Stimulated activated CD4-positive, alpha-beta T cell treated with anti-CD3 and anti-CD28 coated beads, Interleukin-4, amount 100 ng/mL, for 24 hours (primary cell): ENCODE results near the gene STBD1.
"Not testable (repeated sequence)": the region's sequence is repeated elsewhere in the genome, so short reads cannot be mapped to it uniquely, and the experiment has no call there.

ENCODE experiments used
- DNase-seq: peaks from one replicate; pipeline ENCODE4 v3.0.0-alpha.2; 2020

Gene STBD1

GRCh38 chr4:76326515-76326914 lies 20.0 kb downstream of the STBD1 start:
- no peak for DNase-seq

GRCh38 chr4:76334885-76335284 lies 28.4 kb downstream of the STBD1 start:
- DNase-seq: no peak

GRCh38 chr4:76339364-76339763 lies 32.8 kb downstream of the STBD1 start:
- no peak for DNase-seq

GRCh38 chr4:76341063-76341462 lies 34.5 kb downstream of the STBD1 start:
- no peak for DNase-seq

- DNase-seq: no peak
Observed at GRCh38 chr4:76342191-76342590, 35.7 kb downstream of the STBD1 start.

GRCh38 chr4:76342803-76343202 lies 36.3 kb downstream of the STBD1 start:
- no peak for DNase-seq

- DNase-seq: peak; percentile 28
Observed at GRCh38 chr4:76354517-76355473, 48.3 kb downstream of the STBD1 start.

GRCh38 chr4:76357981-76358380 lies 51.4 kb downstream of the STBD1 start:
- DNase-seq: no peak

GRCh38 chr4:76359881-76360466 lies 53.4 kb downstream of the STBD1 start:
- not testable (repeated sequence) for DNase-seq
